Naive B cell (primary cell): ENCODE measurements around the gene KCNH1. TPM values are rescaled to one million over a fixed set of nuclear protein-coding genes. Genes with fewer than 3 reads are reported as not detected.
"Not testable (repeated sequence)": the region's sequence is repeated elsewhere in the genome, so short reads cannot be mapped to it uniquely, and the experiment has no call there.

Experiments
- ATAC-seq, 2 donors: fragments of 150-1000 bp; cut with Tn5 transposase; 2 replicates each; pipeline ENCODE4 v1.10.0; 2021; ENCODE audit warnings: low read depth in 2 of 2, mild to moderate bottlenecking in 2 of 2, moderate library complexity in 2 of 2
- DNase-seq: peaks from one replicate; pipeline ENCODE4 v3.0.0; 2022
- H3K27ac Mint-ChIP-seq, 6 donors: one replicate each; pipeline ENCODE4 v1.8.0; 2020 to 2022; ENCODE audit warnings: mild to moderate bottlenecking in 6 of 6, mixed read lengths in 6 of 6, moderate library complexity in 5 of 6, inconsistent platforms in 2 of 6
- H3K27me3 Mint-ChIP-seq, 3 donors: one replicate each; pipeline ENCODE4 v1.8.0; 2021 to 2022; ENCODE audit warnings: mixed read lengths in 3 of 3, mild to moderate bottlenecking in 1 of 3
- H3K36me3 Mint-ChIP-seq, 2 donors: one replicate each; pipeline ENCODE4 v1.8.0; 2020 to 2022; ENCODE audit warnings: mixed read lengths in 2 of 2, inconsistent platforms in 1 of 2, mild to moderate bottlenecking in 1 of 2
- H3K4me1 Mint-ChIP-seq, 3 donors: one replicate each; pipeline ENCODE4 v1.8.0; 2020 to 2022; ENCODE audit warnings: mixed read lengths in 3 of 3, inconsistent platforms in 1 of 3, mild to moderate bottlenecking in 1 of 3, moderate library complexity in 1 of 3
- H3K4me3 Mint-ChIP-seq, 8 donors: one replicate each; pipeline ENCODE4 v1.8.0; 2020 to 2022; ENCODE audit warnings: mild to moderate bottlenecking in 8 of 8, mixed read lengths in 8 of 8, moderate library complexity in 8 of 8, inconsistent platforms in 2 of 8
- H3K9me3 Mint-ChIP-seq, 7 donors: one replicate each; pipeline ENCODE4 v1.8.0; 2020 to 2022; ENCODE audit warnings: mixed read lengths in 7 of 7, mild to moderate bottlenecking in 5 of 7, inconsistent platforms in 2 of 7, moderate library complexity in 1 of 7
- polyA plus RNA-seq, 6 donors: library from polyadenylated mRNA; unstranded; fragments of 300-500 nt; fragmentation: Illumina TruSeq; gene quantifications; one replicate each; pipeline ENCODE4 v1.2.3, GENCODE V29; 2021; ENCODE audit warnings: low read depth in 6 of 6

Gene KCNH1
- polyA plus RNA-seq, 6 donors from 2014 or later = not detected

- ATAC-seq, H3K27me3 Mint-ChIP-seq, H3K27ac Mint-ChIP-seq, H3K36me3 Mint-ChIP-seq, DNase-seq, H3K4me3 Mint-ChIP-seq, H3K4me1 Mint-ChIP-seq, H3K9me3 Mint-ChIP-seq: not testable (repeated sequence)
Observed at GRCh38 chr1:210949940-210950546, 183.9 kb downstream of the KCNH1 start.

GRCh38 chr1:210949489-210949888 is 184.5 kb downstream of the KCNH1 start:
- no peak overlapping the region for H3K4me3 Mint-ChIP-seq
- ATAC-seq (no peak), DNase-seq (no peak)
- H3K27ac Mint-ChIP-seq = no peak overlapping the region
- no peaks in the 10 kb centered on the region for H3K36me3 Mint-ChIP-seq
- H3K4me1 Mint-ChIP-seq = no peaks in the 10 kb centered on the region
- peaks cover 0 to 5% (median 0%) of the 10 kb centered on the region in 7 donors for H3K9me3 Mint-ChIP-seq
- H3K27me3 Mint-ChIP-seq = peaks cover 0 to 8% (median 6%) of the 10 kb centered on the region in 3 donors

- Mint-ChIP-seq H3K4me3 (no peak overlapping the region), H3K4me1 (no peaks in the 10 kb centered on the region), H3K36me3 (no peaks in the 10 kb centered on the region), H3K9me3 (peaks cover 0 to 5% (median 0%) of the 10 kb centered on the region in 7 donors), H3K27me3 (peaks cover 0 to 8% (median 6%) of the 10 kb centered on the region in 3 donors), H3K27ac (no peak overlapping the region)
- ATAC-seq = no peak
- no peak for DNase-seq
Observed at GRCh38 chr1:210949039-210949438, 184.9 kb downstream of the KCNH1 start.

GRCh38 chr1:210944252-210944651 is 189.7 kb downstream of the KCNH1 start:
- peaks cover 0 to 8% (median 0%) of the 10 kb centered on the region in 3 donors for H3K27me3 Mint-ChIP-seq
- H3K4me1 Mint-ChIP-seq = no peaks in the 10 kb centered on the region
- H3K27ac Mint-ChIP-seq = no peak overlapping the region
- H3K36me3 Mint-ChIP-seq = no peaks in the 10 kb centered on the region
- no peak for DNase-seq
- no peak overlapping the region for H3K4me3 Mint-ChIP-seq
- no peak for ATAC-seq
- H3K9me3 Mint-ChIP-seq = no peaks in the 10 kb centered on the region

GRCh38 chr1:210942513-210942912 is 191.4 kb downstream of the KCNH1 start:
- Mint-ChIP-seq H3K9me3 (no peaks in the 10 kb centered on the region), H3K27me3 (peaks cover 0 to 8% (median 0%) of the 10 kb centered on the region in 3 donors), H3K4me3 (no peak overlapping the region), H3K27ac (no peak overlapping the region), H3K4me1 (no peaks in the 10 kb centered on the region), H3K36me3 (no peaks in the 10 kb centered on the region)
- ATAC-seq (no peak), DNase-seq (no peak)

GRCh38 chr1:210940081-210940617 is 193.8 kb downstream of the KCNH1 start:
- DNase-seq (no peak), ATAC-seq (no peak)
- Mint-ChIP-seq H3K27me3 (no peaks in the 10 kb centered on the region), H3K36me3 (no peaks in the 10 kb centered on the region), H3K27ac (no peak overlapping the region), H3K4me1 (no peaks in the 10 kb centered on the region), H3K9me3 (no peaks in the 10 kb centered on the region), H3K4me3 (no peak overlapping the region)

GRCh38 chr1:210938416-210938925 is 195.5 kb downstream of the KCNH1 start:
- no peaks in the 10 kb centered on the region for H3K36me3 Mint-ChIP-seq
- ATAC-seq = no peak
- no peaks in the 10 kb centered on the region for H3K27me3 Mint-ChIP-seq
- no peaks in the 10 kb centered on the region for H3K9me3 Mint-ChIP-seq
- H3K4me3 Mint-ChIP-seq = no peak overlapping the region
- H3K27ac Mint-ChIP-seq = no peak overlapping the region
- no peaks in the 10 kb centered on the region for H3K4me1 Mint-ChIP-seq
- no peak for DNase-seq

- H3K27me3 Mint-ChIP-seq = no peaks in the 10 kb centered on the region
- H3K9me3 Mint-ChIP-seq = peaks cover 0 to 1% (median 0%) of the 10 kb centered on the region in 7 donors
- ATAC-seq (no peak), DNase-seq (no peak)
- no peak overlapping the region for H3K4me3 Mint-ChIP-seq
- H3K27ac Mint-ChIP-seq = no peak overlapping the region
- H3K36me3 Mint-ChIP-seq = no peaks in the 10 kb centered on the region
- no peaks in the 10 kb centered on the region for H3K4me1 Mint-ChIP-seq
Observed at GRCh38 chr1:210937846-210938245, 196.1 kb downstream of the KCNH1 start.

- H3K4me1 Mint-ChIP-seq = no peaks in the 10 kb centered on the region
- no peak overlapping the region for H3K4me3 Mint-ChIP-seq
- DNase-seq (no peak), ATAC-seq (no peak)
- H3K27me3 Mint-ChIP-seq = no peaks in the 10 kb centered on the region
- H3K36me3 Mint-ChIP-seq = no peaks in the 10 kb centered on the region
- no peak overlapping the region for H3K27ac Mint-ChIP-seq
- H3K9me3 Mint-ChIP-seq = peaks cover 0 to 8% (median 3%) of the 10 kb centered on the region in 7 donors
Observed at GRCh38 chr1:210935905-210936304, 198.0 kb downstream of the KCNH1 start.

- no peaks in the 10 kb centered on the region for H3K4me1 Mint-ChIP-seq
- H3K4me3 Mint-ChIP-seq = no peak overlapping the region
- H3K9me3 Mint-ChIP-seq = peaks cover 0 to 19% (median 9%) of the 10 kb centered on the region in 7 donors
- H3K36me3 Mint-ChIP-seq = peaks cover 0 to 3% of the 10 kb centered on the region in 2 donors
- no peak for ATAC-seq
- no peak for DNase-seq
- H3K27me3 Mint-ChIP-seq = peaks cover 0 to 7% (median 0%) of the 10 kb centered on the region in 3 donors
- no peak overlapping the region for H3K27ac Mint-ChIP-seq
Observed at GRCh38 chr1:210932104-210932503, 201.8 kb downstream of the KCNH1 start.

GRCh38 chr1:210922666-210923065 is 211.3 kb downstream of the KCNH1 start:
- Mint-ChIP-seq H3K27ac (no peak overlapping the region), H3K4me3 (no peak overlapping the region), H3K36me3 (peaks cover 0 to 16% of the 10 kb centered on the region in 2 donors), H3K4me1 (no peaks in the 10 kb centered on the region), H3K27me3 (peaks cover 10 to 27% (median 16%) of the 10 kb centered on the region in 3 donors), H3K9me3 (peaks cover 5 to 18% (median 9%) of the 10 kb centered on the region in 7 donors)
- DNase-seq (no peak), ATAC-seq (no peak)

GRCh38 chr1:210920716-210921694 is 212.9 kb downstream of the KCNH1 start:
- ATAC-seq (no peak), DNase-seq (no peak)
- no peak overlapping the region for H3K27ac Mint-ChIP-seq
- peaks cover 0 to 5% (median 1%) of the 10 kb centered on the region in 7 donors for H3K9me3 Mint-ChIP-seq
- no peak overlapping the region for H3K4me3 Mint-ChIP-seq
- peaks cover 6 to 20% (median 17%) of the 10 kb centered on the region in 3 donors for H3K27me3 Mint-ChIP-seq
- H3K36me3 Mint-ChIP-seq = peaks cover 0 to 2% of the 10 kb centered on the region in 2 donors
- H3K4me1 Mint-ChIP-seq = no peaks in the 10 kb centered on the region

- H3K9me3 Mint-ChIP-seq = peaks cover 0 to 5% (median 1%) of the 10 kb centered on the region in 7 donors
- ATAC-seq = no peak
- DNase-seq = no peak
- no peak overlapping the region for H3K27ac Mint-ChIP-seq
- H3K36me3 Mint-ChIP-seq = no peaks in the 10 kb centered on the region
- H3K4me3 Mint-ChIP-seq = no peak overlapping the region
- H3K4me1 Mint-ChIP-seq = no peaks in the 10 kb centered on the region
- peaks cover 6 to 20% (median 15%) of the 10 kb centered on the region in 3 donors for H3K27me3 Mint-ChIP-seq
Observed at GRCh38 chr1:210920258-210920657, 213.7 kb downstream of the KCNH1 start.
